ENCODE results near the gene HSPG2. TPM values are rescaled to one million over a fixed set of nuclear protein-coding genes. Genes with fewer than 3 reads are reported as not detected.

HSPG2 gene
- total RNA-seq, 1 experiment from 2014 or later: 58.9 TPM

GRCh38 chr1:21854090-21854750 is 82.9 kb downstream of the HSPG2 start:
- Mint-ChIP-seq H3K4me1 (ENCODE audit: insufficient read depth, unreplicated experiment) (peaks cover 26% of the 10 kb centered on the region), H3K27me3 (ENCODE audit: insufficient read depth, unreplicated experiment) (no peaks in the 10 kb centered on the region), H3K9me3 (ENCODE audit: unreplicated experiment) (no peaks in the 10 kb centered on the region), H3K36me3 (ENCODE audit: insufficient read depth, unreplicated experiment) (peaks cover 71% of the 10 kb centered on the region), H3K27ac (ENCODE audit: low read depth, unreplicated experiment) (no peak overlapping the region), H3K4me3 (ENCODE audit: unreplicated experiment) (no peak overlapping the region)
- ChIA-PET POLR2A (no interaction called here), CTCF (interaction anchor here (1.0 kb wide), 1 partner anchor 788 kb away, joined by 7 read pairs; no protein-coding TSS in a partner anchor)
- intact Hi-C loops (cut with micrococcal nuclease): no loop called here
- TF ChIP-seq CTCF (IDR thresholded peaks at IDR 0.05; ENCODE audit: unreplicated experiment): no peak
- BruUV-seq (replicated peaks): no TSS peak
- no peak for DNase-seq (ENCODE audit: unreplicated experiment)

GRCh38 chr1:21853131-21853427 is 84.0 kb downstream of the HSPG2 start:
- POLR2A ChIA-PET: no interaction called here
- DNase-seq (ENCODE audit: unreplicated experiment): no peak
- peaks cover 21% of the 10 kb centered on the region for H3K4me1 Mint-ChIP-seq (ENCODE audit: insufficient read depth, unreplicated experiment)
- BruUV-seq (replicated peaks): no TSS peak
- H3K27ac Mint-ChIP-seq (ENCODE audit: low read depth, unreplicated experiment): no peak overlapping the region
- H3K36me3 Mint-ChIP-seq (ENCODE audit: insufficient read depth, unreplicated experiment): peaks cover 66% of the 10 kb centered on the region
- H3K4me3 Mint-ChIP-seq (ENCODE audit: unreplicated experiment): no peak overlapping the region
- no peaks in the 10 kb centered on the region for H3K9me3 Mint-ChIP-seq (ENCODE audit: unreplicated experiment)
- CTCF ChIA-PET: interaction anchor here (0.6 to 1.0 kb wide), 2 partner anchors 683 to 789 kb away, joined by 4 to 7 read pairs; no protein-coding TSS in a partner anchor
- intact Hi-C loops (cut with micrococcal nuclease): no loop called here
- no peak for TF ChIP-seq CTCF (IDR thresholded peaks at IDR 0.05; ENCODE audit: unreplicated experiment)
- no peaks in the 10 kb centered on the region for H3K27me3 Mint-ChIP-seq (ENCODE audit: insufficient read depth, unreplicated experiment)

- no peak for TF ChIP-seq CTCF (IDR thresholded peaks at IDR 0.05; ENCODE audit: unreplicated experiment)
- no peak for DNase-seq (ENCODE audit: unreplicated experiment)
- Mint-ChIP-seq H3K27me3 (ENCODE audit: insufficient read depth, unreplicated experiment) (no peaks in the 10 kb centered on the region), H3K9me3 (ENCODE audit: unreplicated experiment) (no peaks in the 10 kb centered on the region), H3K36me3 (ENCODE audit: insufficient read depth, unreplicated experiment) (peaks cover 61% of the 10 kb centered on the region), H3K27ac (ENCODE audit: low read depth, unreplicated experiment) (no peak overlapping the region), H3K4me3 (ENCODE audit: unreplicated experiment) (no peak overlapping the region), H3K4me1 (ENCODE audit: insufficient read depth, unreplicated experiment) (peaks cover 16% of the 10 kb centered on the region)
- no TSS peak for BruUV-seq (replicated peaks)
- intact Hi-C loops (cut with micrococcal nuclease): no loop called here
- ChIA-PET CTCF (no interaction called here), POLR2A (no interaction called here)
Observed at GRCh38 chr1:21852282-21853130, 84.6 kb downstream of the HSPG2 start.

GRCh38 chr1:21851430-21852250 is 85.5 kb downstream of the HSPG2 start:
- peaks cover 67% of the 10 kb centered on the region for H3K36me3 Mint-ChIP-seq (ENCODE audit: insufficient read depth, unreplicated experiment)
- H3K27me3 Mint-ChIP-seq (ENCODE audit: insufficient read depth, unreplicated experiment): no peaks in the 10 kb centered on the region
- ChIA-PET CTCF (no interaction called here), POLR2A (no interaction called here)
- DNase-seq (ENCODE audit: unreplicated experiment): no peak
- H3K4me3 Mint-ChIP-seq (ENCODE audit: unreplicated experiment): no peak overlapping the region
- no peaks in the 10 kb centered on the region for H3K9me3 Mint-ChIP-seq (ENCODE audit: unreplicated experiment)
- peaks cover 10% of the 10 kb centered on the region for H3K4me1 Mint-ChIP-seq (ENCODE audit: insufficient read depth, unreplicated experiment)
- no peak overlapping the region for H3K27ac Mint-ChIP-seq (ENCODE audit: low read depth, unreplicated experiment)
- intact Hi-C loops (cut with micrococcal nuclease): no loop called here
- BruUV-seq (replicated peaks): no TSS peak
- no peak for TF ChIP-seq CTCF (IDR thresholded peaks at IDR 0.05; ENCODE audit: unreplicated experiment)

Data from MCF 10A (cell line).